Glutamatergic neuron (in vitro differentiated cells): ENCODE measurements around the gene SYT8. TPM values are rescaled to one million over a fixed set of nuclear protein-coding genes. Genes with fewer than 3 reads are reported as not detected.

Source experiments
- DNase-seq: peaks from one replicate; pipeline ENCODE4 v3.0.0; 2022
- H3K27ac Mint-ChIP-seq: one replicate; pipeline ENCODE4 v1.8.0; 2020; ENCODE audit warnings: mild to moderate bottlenecking, mixed read lengths, inconsistent platforms; ENCODE audit not compliant: unreplicated experiment
- H3K27me3 Mint-ChIP-seq: one replicate; pipeline ENCODE4 v1.8.0; 2020; ENCODE audit warnings: mild to moderate bottlenecking, moderate library complexity, mixed read lengths, inconsistent platforms; ENCODE audit not compliant: unreplicated experiment
- H3K36me3 Mint-ChIP-seq: one replicate; pipeline ENCODE4 v1.8.0; 2020; ENCODE audit warnings: mild to moderate bottlenecking, mixed read lengths, inconsistent platforms; ENCODE audit not compliant: unreplicated experiment
- H3K4me1 Mint-ChIP-seq: one replicate; pipeline ENCODE4 v1.8.0; 2020; ENCODE audit warnings: mild to moderate bottlenecking, low read depth, mixed read lengths, inconsistent platforms; ENCODE audit not compliant: unreplicated experiment
- H3K4me3 Mint-ChIP-seq: one replicate; pipeline ENCODE4 v1.8.0; 2020; ENCODE audit warnings: mild to moderate bottlenecking, mixed read lengths, inconsistent platforms; ENCODE audit not compliant: unreplicated experiment
- H3K9me3 Mint-ChIP-seq: one replicate; pipeline ENCODE4 v1.8.0; 2020; ENCODE audit warnings: mild to moderate bottlenecking, moderate library complexity, mixed read lengths, inconsistent platforms; ENCODE audit not compliant: unreplicated experiment
- total RNA-seq: library from RNA; stranded (reverse); fragmentation: NEBNext Ultra II Directional; extraction: Animal tissue kit (Norgen Biotek cat#: 25700); gene quantifications from one replicate; pipeline ENCODE4 v1.2.1, GENCODE V29; 2021; ENCODE audit not compliant: unreplicated experiment
- TF ChIP-seq, protein P1 (sequence below): fragments of 200-600 bp; sonication (generic); IDR thresholded peaks from one replicate; pipeline ENCODE4 v1.5.0; 2021; ENCODE audit not compliant: partially characterized antibody, unreplicated experiment

SYT8 gene
- total RNA-seq, 1 donor from 2014 or later, result not detected

DNA sequence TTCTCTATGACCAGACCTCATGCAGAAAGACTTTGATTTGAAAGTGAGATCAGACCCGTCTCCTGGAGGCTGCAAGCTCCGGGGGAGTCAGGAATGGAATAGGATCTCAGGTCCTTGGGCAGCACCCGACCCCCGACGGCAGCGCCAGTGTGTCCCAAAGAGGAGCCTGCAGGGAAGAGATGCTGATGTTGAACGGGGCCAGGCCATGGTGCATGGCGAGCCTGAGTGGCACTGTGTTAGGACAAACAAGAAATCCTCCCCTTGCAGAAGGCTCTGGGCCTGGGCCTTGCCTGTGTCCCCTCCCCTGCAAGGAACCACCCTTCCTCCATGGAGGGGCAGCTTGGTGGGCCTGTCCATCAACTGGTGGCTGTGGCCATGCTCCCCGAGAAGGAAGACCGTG is 20.1 kb upstream of the SYT8 start:
- no peaks in the 10 kb centered on the region for H3K4me1 Mint-ChIP-seq
- H3K4me3 Mint-ChIP-seq, result no peak overlapping the region
- TF ChIP-seq, protein P1, sequence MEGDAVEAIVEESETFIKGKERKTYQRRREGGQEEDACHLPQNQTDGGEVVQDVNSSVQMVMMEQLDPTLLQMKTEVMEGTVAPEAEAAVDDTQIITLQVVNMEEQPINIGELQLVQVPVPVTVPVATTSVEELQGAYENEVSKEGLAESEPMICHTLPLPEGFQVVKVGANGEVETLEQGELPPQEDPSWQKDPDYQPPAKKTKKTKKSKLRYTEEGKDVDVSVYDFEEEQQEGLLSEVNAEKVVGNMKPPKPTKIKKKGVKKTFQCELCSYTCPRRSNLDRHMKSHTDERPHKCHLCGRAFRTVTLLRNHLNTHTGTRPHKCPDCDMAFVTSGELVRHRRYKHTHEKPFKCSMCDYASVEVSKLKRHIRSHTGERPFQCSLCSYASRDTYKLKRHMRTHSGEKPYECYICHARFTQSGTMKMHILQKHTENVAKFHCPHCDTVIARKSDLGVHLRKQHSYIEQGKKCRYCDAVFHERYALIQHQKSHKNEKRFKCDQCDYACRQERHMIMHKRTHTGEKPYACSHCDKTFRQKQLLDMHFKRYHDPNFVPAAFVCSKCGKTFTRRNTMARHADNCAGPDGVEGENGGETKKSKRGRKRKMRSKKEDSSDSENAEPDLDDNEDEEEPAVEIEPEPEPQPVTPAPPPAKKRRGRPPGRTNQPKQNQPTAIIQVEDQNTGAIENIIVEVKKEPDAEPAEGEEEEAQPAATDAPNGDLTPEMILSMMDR, result no peak
- DNase-seq, result no peak
- no peaks in the 10 kb centered on the region for H3K9me3 Mint-ChIP-seq
- no peak overlapping the region for H3K27ac Mint-ChIP-seq
- no peaks in the 10 kb centered on the region for H3K36me3 Mint-ChIP-seq
- peaks cover 3% of the 10 kb centered on the region for H3K27me3 Mint-ChIP-seq

DNA sequence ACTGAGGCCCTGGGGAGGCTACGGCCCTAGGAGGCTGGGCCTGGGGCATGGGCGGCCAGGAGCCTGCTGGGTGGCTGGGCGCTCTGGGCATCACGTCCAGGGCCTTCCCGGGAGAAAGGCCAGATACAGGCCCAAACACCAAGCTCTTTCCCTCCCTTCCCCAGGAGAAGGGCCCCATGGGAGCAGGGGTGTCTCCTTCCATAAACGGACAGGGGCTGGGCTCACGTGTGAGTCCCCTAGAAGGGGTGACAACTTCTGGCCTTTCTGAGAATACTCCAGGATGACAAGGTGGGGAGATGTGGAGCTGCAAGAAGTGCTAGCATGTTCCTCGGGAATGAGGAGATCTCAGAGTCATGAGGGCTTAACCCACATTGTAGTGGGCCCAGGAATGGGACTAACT is 19.5 kb upstream of the SYT8 start:
- peaks cover 3% of the 10 kb centered on the region for H3K27me3 Mint-ChIP-seq
- H3K36me3 Mint-ChIP-seq, result no peaks in the 10 kb centered on the region
- H3K4me3 Mint-ChIP-seq, result no peak overlapping the region
- H3K27ac Mint-ChIP-seq, result no peak overlapping the region
- TF ChIP-seq, protein P1, result no peak
- no peak for DNase-seq
- H3K9me3 Mint-ChIP-seq, result no peaks in the 10 kb centered on the region
- H3K4me1 Mint-ChIP-seq, result no peaks in the 10 kb centered on the region

DNA sequence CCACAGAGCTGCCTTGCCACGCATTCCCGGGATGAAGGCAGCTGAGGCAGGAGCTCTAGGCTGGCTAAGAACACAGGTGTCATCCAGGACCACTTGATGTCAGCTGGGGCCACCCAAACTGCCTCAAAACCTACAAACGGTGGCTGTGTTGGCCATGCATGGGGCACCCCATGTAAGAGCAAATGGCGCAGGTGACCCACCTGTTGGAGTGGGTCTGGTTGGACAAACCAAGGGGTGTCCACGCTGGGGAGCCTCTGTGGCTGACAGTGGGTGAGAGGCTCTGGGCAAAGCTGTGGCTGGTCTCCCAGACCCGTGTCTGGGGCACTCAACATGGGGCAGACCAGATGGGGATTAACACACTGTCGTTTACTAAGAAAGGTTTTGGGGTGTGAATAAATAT is 19.0 kb upstream of the SYT8 start:
- Mint-ChIP-seq H3K36me3 (no peaks in the 10 kb centered on the region), H3K4me1 (no peaks in the 10 kb centered on the region), H3K9me3 (no peaks in the 10 kb centered on the region), H3K4me3 (no peak overlapping the region), H3K27ac (no peak overlapping the region), H3K27me3 (peaks cover 3% of the 10 kb centered on the region)
- TF ChIP-seq, protein P1, result no peak
- DNase-seq, result no peak

DNA sequence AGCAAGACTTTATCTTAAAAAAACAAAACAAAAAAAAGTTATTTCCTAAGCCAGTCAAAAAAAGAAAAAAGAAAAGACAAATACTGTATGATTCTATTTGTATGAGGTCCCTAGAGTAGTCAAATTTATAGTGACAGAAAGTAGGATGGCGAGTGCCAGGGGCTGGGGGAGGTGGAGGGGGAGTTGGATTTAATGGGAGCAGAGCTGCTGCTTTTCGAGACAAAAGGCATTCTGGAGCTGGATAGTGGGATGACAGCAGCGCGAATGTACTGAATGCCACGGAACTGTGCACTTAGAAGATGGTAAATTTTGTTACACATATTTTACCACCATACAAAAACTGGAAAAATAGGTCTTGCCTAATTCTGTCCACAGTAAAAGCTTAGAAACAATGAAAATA is 17.8 kb upstream of the SYT8 start:
- Mint-ChIP-seq H3K27ac (no peak overlapping the region), H3K36me3 (peaks cover 5% of the 10 kb centered on the region)
- TF ChIP-seq, protein P1, result no peak

DNA sequence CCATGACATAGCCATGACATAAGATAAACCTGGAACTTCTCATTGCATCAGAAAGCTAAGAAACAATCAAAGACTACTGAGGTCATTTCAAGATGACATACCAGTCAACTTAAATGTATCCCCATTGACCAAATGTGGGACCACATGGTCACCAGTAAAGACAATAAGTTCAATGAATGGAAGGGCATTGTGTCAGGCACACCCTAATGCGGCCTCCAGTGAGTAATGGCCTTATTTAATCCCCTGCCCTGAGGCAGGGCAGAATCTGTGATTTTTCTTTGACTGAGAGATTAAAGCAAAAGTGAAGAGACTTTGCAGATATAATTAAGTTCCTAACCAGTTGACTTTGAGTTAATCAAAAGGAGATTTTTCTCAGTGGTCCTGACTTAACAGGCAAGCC is 17.3 kb upstream of the SYT8 start:
- DNase-seq, result no peak
- Mint-ChIP-seq H3K27ac (no peak overlapping the region), H3K27me3 (peaks cover 6% of the 10 kb centered on the region), H3K36me3 (peaks cover 5% of the 10 kb centered on the region), H3K4me1 (no peaks in the 10 kb centered on the region), H3K4me3 (no peak overlapping the region), H3K9me3 (no peaks in the 10 kb centered on the region)
- TF ChIP-seq, protein P1, result no peak

More for the DNA sequence above, 17.8 kb upstream of the SYT8 start:
- DNase-seq, result no peak
- H3K4me3 Mint-ChIP-seq, result no peak overlapping the region
- no peaks in the 10 kb centered on the region for H3K9me3 Mint-ChIP-seq
- H3K4me1 Mint-ChIP-seq, result no peaks in the 10 kb centered on the region
- peaks cover 6% of the 10 kb centered on the region for H3K27me3 Mint-ChIP-seq
